Measurements from ENCODE around the gene ZBED1.

The ZBED1 gene

DNA sequence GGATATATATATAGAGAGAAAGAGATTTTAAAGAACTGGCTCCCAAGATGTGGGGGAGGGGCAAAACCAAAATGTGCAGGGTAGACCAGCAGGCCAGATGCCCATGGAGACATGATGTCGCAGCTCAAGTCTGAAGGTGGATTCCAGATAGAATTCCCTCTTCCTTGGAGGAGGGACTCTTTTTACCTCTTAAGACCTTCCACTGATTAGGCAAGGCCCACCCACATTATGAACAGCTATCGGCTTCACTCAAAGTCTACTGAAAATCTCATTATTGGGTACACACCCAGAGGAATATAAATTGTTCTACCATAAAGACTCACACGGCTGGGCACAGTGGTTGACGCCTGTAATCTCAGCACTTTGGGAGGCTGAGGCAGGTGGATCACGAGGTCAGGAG is 59.3 kb downstream of the ZBED1 start:
- no peak for DNase-seq (ENCODE audit: low read depth)
- TF ChIP-seq MYC (IDR thresholded peaks at IDR 0.05; ENCODE audit: low read depth, low read length) (no peak), POLR2A (IDR thresholded peaks at IDR 0.05; ENCODE audit: extremely low read depth, insufficient read length) (no peak)
- TF ChIP-seq, protein P1, sequence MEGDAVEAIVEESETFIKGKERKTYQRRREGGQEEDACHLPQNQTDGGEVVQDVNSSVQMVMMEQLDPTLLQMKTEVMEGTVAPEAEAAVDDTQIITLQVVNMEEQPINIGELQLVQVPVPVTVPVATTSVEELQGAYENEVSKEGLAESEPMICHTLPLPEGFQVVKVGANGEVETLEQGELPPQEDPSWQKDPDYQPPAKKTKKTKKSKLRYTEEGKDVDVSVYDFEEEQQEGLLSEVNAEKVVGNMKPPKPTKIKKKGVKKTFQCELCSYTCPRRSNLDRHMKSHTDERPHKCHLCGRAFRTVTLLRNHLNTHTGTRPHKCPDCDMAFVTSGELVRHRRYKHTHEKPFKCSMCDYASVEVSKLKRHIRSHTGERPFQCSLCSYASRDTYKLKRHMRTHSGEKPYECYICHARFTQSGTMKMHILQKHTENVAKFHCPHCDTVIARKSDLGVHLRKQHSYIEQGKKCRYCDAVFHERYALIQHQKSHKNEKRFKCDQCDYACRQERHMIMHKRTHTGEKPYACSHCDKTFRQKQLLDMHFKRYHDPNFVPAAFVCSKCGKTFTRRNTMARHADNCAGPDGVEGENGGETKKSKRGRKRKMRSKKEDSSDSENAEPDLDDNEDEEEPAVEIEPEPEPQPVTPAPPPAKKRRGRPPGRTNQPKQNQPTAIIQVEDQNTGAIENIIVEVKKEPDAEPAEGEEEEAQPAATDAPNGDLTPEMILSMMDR (IDR thresholded peaks at IDR 0.05; ENCODE audit: low read depth, low read length), result no peak
- TF ChIP-seq, protein P2, sequence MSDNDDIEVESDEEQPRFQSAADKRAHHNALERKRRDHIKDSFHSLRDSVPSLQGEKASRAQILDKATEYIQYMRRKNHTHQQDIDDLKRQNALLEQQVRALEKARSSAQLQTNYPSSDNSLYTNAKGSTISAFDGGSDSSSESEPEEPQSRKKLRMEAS (IDR thresholded peaks at IDR 0.05; ENCODE audit: low read depth, low read length), result no peak
- H3K4me3 ChIP-seq (ENCODE audit: low read depth, low read length), result no peak overlapping the region

DNA sequence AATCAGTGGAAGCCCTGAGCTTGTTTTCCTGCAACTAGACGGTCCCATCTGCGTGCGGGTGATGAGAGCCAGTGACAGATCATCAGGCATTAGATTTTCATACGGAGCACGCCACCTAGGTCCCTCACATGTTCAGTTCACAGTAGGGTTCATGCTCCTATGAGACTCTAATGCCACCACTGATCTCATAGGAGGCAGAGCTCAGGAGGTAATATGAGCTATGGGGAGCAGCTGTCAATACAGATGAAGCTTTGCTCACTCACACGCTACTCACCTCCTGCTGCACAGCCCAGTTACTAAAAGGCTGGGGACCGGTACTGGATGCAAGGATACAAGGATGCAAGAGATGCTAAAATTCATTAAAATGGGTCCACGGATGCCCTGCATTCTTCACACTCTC is 61.2 kb downstream of the ZBED1 start:
- H3K4me3 ChIP-seq (ENCODE audit: low read depth, low read length), result no peak overlapping the region
- TF ChIP-seq POLR2A (IDR thresholded peaks at IDR 0.05; ENCODE audit: extremely low read depth, insufficient read length), result no peak
- DNase-seq (ENCODE audit: low read depth), result no peak

Measured in NB4 (cell line).